Uterus (tissue), 2 donors: ENCODE data around the gene PLA1A.

Experiments
- CTCF ChIP-seq, 4 experiments: fragments of 200-600 bp in 2 of 4; fragments of 450-650 bp in 2 of 4; sonication (generic) in 2 of 4; IDR thresholded peaks; one replicate each; pipeline ENCODE4 v1.5.1; 2016 to 2019; ENCODE audit warnings: antibody characterized with exemption in 4 of 4, mild to moderate bottlenecking in 2 of 4, moderate library complexity in 1 of 4
- POLR2A ChIP-seq, 2 donors: fragments of 450-650 bp; IDR thresholded peaks; one replicate each; pipeline ENCODE4 v1.6.1; 2016; ENCODE audit warnings: antibody characterized with exemption in 2 of 2, mild to moderate bottlenecking in 1 of 2, moderate library complexity in 1 of 2

GRCh38 chr3:119647171-119647570 lies 49.5 kb downstream of the PLA1A start:
- TF ChIP-seq CTCF (IDR thresholded peaks at IDR 0.05): no peak
- peak in 1 of 2 donors; percentile 35 for TF ChIP-seq POLR2A (IDR thresholded peaks at IDR 0.05)
